Fibroblast of lung (primary cell): ENCODE data around the gene OR10H1. TPM values are rescaled to one million over a fixed set of nuclear protein-coding genes. Genes with fewer than 3 reads are reported as not detected.
"Not testable (repeated sequence)": the region's sequence is repeated elsewhere in the genome, so short reads cannot be mapped to it uniquely, and the experiment has no call there.

Experiments used
- DNase-seq, 2 donors: peaks; one replicate each; pipeline versions ENCODE4 v3.0.0 to v3.0.0-alpha.2; 2010; ENCODE audit warnings: low read depth in 2 of 2
- H2AFZ ChIP-seq: 2 replicates; pipeline ENCODE4 v1.5.1; 2012; ENCODE audit warnings: low read length, control low read depth, inconsistent platforms
- H3K27ac ChIP-seq: 2 replicates; pipeline ENCODE4 v1.5.1; 2011; ENCODE audit warnings: low read length, control low read depth; ENCODE audit not compliant: insufficient read depth
- H3K27me3 ChIP-seq: 2 replicates; pipeline ENCODE4 v1.5.1; 2011; ENCODE audit warnings: mild to moderate bottlenecking, low read length; ENCODE audit not compliant: control insufficient read depth, insufficient read depth
- H3K36me3 ChIP-seq: 2 replicates; pipeline ENCODE4 v1.5.1; 2011; ENCODE audit warnings: low read length; ENCODE audit not compliant: control insufficient read depth, insufficient read depth
- H3K4me1 ChIP-seq: 2 replicates; pipeline ENCODE4 v1.5.1; 2011; ENCODE audit warnings: low read length; ENCODE audit not compliant: control insufficient read depth, insufficient read depth; ENCODE audit errors: extremely low read depth
- H3K4me2 ChIP-seq: 2 replicates; pipeline ENCODE4 v1.5.1; 2011; ENCODE audit warnings: low read length, control low read depth; ENCODE audit not compliant: insufficient read depth; ENCODE audit errors: extremely low read depth
- H3K4me3 ChIP-seq, 4 experiments: fragments of 200-600 bp in 1 of 4; sonication (generic) in 1 of 4; replicated peaks in 1 of 4; 2 replicates each; pipeline ENCODE4 v1.5.1; 2011 to 2016; ENCODE audit warnings: low read length in 4 of 4, low read depth in 3 of 4, mild to moderate bottlenecking in 3 of 4, control low read depth in 2 of 4, inconsistent platforms in 1 of 4, mixed read lengths in 1 of 4; ENCODE audit not compliant: insufficient read depth in 1 of 4; ENCODE audit errors: control extremely low read depth in 1 of 4
- H3K79me2 ChIP-seq: 2 replicates; pipeline ENCODE4 v1.5.1; 2012; ENCODE audit warnings: mild to moderate bottlenecking, low read length, inconsistent platforms; ENCODE audit not compliant: control insufficient read depth, insufficient read depth
- H3K9ac ChIP-seq: 2 replicates; pipeline ENCODE4 v1.5.1; 2011; ENCODE audit warnings: mild to moderate bottlenecking, low read length, control low read depth; ENCODE audit not compliant: insufficient read depth
- H3K9me3 ChIP-seq: 2 replicates; pipeline ENCODE4 v1.5.1; 2012; ENCODE audit warnings: low read depth, low read length; ENCODE audit not compliant: control insufficient read depth, insufficient read depth
- H4K20me1 ChIP-seq: 2 replicates; pipeline ENCODE4 v1.5.1; 2011; ENCODE audit warnings: low read length; ENCODE audit not compliant: control insufficient read depth, insufficient read depth; ENCODE audit errors: extremely low read depth
- EZH2 ChIP-seq: IDR thresholded peaks from 2 replicates; pipeline ENCODE4 v1.5.1; 2012; ENCODE audit warnings: low read length, control low read depth, mild to moderate bottlenecking; ENCODE audit errors: missing control alignments
- polyA plus RNA-seq, 2 donors: library from polyadenylated mRNA; depleted of rRNA in 1 of 2; stranded (reverse) in 1 of 2; unstranded in 1 of 2; fragments of >200 nt; gene quantifications; 2 replicates each; pipeline ENCODE4 v1.2.1, GENCODE V29; 2011 to 2012; ENCODE audit warnings: missing spikeins in 1 of 2
- total RNA-seq: library from RNA; depleted of rRNA; stranded (reverse); fragments of >200 nt; gene quantifications from 2 replicates; pipeline ENCODE4 v1.2.1, GENCODE V29; 2014
- TF ChIP-seq, protein P1 (sequence below), 2 donors: IDR thresholded peaks in 1 of 2; conservative IDR thresholded peaks in 1 of 2; 1 replicate in 1 of 2; 2 replicates in 1 of 2; pipeline ENCODE4 v1.5.1; 2011 to 2012; ENCODE audit warnings: low read length in 2 of 2, control low read depth in 1 of 2, inconsistent platforms in 1 of 2, low read depth in 1 of 2, mild to moderate bottlenecking in 1 of 2

Gene OR10H1
- total and polyA plus RNA-seq, 2 donors (not counting 1 experiment from before 2014, with no cell fraction given) = not detected

DNA sequence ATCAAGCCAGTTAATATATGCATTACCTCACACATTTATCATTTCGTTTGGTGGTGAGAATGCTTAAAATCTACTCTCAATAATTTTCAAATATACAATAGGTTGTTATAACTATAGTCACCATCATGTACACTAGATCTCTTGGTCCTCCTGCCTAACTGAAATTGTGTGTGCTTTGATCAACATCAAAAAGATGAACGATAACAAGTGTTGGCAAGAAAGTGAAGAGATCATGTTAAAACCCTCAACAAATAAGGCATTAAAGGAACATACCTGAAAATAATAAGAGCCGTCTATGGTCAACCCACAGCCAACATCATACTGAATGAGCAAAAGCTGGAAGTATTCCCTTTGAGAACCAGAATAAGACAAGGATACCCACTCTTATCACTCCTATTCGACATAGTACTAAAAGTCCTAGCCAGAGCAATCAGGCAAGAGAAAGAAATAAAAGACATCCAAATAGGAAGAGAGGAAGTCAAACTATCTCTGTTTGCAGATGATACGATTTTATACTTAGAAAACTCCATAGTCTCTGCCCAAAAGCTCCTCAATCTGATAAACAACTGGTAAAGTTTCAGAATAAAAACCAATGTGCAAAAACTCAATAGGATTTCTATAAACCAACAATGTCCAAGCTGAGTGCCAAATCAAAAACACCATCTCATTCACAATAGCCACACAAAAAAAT, 27.9 kb upstream of the OR10H1 start:
- Histone ChIP-seq H3K4me3 (no peak overlapping the region), H4K20me1 (no peaks in the 10 kb centered on the region), H3K9ac (no peak overlapping the region), H3K27ac (no peak overlapping the region), H3K4me1 (no peaks in the 10 kb centered on the region), H3K36me3 (no peaks in the 10 kb centered on the region), H3K27me3 (no peaks in the 10 kb centered on the region), H2AFZ (no peak overlapping the region), H3K9me3 (no peaks in the 10 kb centered on the region), H3K79me2 (no peaks in the 10 kb centered on the region), H3K4me2 (no peak overlapping the region)
- TF ChIP-seq EZH2 = no peak
- TF ChIP-seq, protein P1, sequence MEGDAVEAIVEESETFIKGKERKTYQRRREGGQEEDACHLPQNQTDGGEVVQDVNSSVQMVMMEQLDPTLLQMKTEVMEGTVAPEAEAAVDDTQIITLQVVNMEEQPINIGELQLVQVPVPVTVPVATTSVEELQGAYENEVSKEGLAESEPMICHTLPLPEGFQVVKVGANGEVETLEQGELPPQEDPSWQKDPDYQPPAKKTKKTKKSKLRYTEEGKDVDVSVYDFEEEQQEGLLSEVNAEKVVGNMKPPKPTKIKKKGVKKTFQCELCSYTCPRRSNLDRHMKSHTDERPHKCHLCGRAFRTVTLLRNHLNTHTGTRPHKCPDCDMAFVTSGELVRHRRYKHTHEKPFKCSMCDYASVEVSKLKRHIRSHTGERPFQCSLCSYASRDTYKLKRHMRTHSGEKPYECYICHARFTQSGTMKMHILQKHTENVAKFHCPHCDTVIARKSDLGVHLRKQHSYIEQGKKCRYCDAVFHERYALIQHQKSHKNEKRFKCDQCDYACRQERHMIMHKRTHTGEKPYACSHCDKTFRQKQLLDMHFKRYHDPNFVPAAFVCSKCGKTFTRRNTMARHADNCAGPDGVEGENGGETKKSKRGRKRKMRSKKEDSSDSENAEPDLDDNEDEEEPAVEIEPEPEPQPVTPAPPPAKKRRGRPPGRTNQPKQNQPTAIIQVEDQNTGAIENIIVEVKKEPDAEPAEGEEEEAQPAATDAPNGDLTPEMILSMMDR (conservative IDR thresholded peaks at IDR 0.05 in 1 of 2, IDR thresholded peaks at IDR 0.05 in 1 of 2; ENCODE audit: low read depth in 1 of 2, low read length in 2 of 2) = no peak
- no peak for DNase-seq

DNA sequence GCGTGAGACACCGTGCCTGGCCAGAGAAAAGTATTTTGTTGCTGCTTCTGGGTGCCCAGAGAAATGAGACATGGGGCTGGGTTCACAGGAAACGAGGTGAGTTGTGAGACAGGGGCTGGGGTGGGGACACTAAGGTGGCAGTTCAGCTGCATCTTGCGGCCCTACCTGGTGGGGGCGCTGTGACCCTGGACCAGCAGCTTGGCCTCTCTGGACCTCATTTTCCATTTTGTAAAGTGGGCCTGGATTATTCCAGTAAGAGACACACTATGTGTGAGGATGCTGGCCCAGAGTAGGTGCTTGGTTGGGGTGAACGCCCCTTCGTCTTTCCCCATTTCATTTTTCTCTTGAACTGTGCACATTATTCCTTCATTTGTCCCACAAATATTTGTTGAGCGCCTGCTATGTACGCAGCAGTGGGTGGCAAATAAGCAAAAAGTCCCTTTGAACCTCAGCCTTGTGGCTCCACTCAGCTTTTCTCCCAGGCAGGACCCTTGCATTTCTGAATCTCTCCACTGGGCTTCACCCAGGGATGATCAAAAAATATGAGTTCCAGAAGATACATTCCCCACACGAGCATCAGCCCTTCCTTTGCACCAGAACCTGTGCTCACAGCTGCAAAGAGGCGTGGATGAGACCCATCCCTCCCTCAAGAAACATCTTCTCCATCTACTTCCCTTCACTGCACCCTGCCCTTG, 26.6 kb upstream of the OR10H1 start:
- Histone ChIP-seq H3K27me3 (no peaks in the 10 kb centered on the region), H2AFZ (no peak overlapping the region), H3K27ac (no peak overlapping the region), H3K36me3 (no peaks in the 10 kb centered on the region), H3K79me2 (no peaks in the 10 kb centered on the region), H3K4me2 (no peak overlapping the region), H3K4me3 (no peak overlapping the region), H3K9me3 (no peaks in the 10 kb centered on the region), H3K4me1 (no peaks in the 10 kb centered on the region), H3K9ac (no peak overlapping the region), H4K20me1 (no peaks in the 10 kb centered on the region)
- TF ChIP-seq EZH2 = no peak
- TF ChIP-seq, protein P1 (conservative IDR thresholded peaks at IDR 0.05 in 1 of 2, IDR thresholded peaks at IDR 0.05 in 1 of 2; ENCODE audit: low read depth in 1 of 2, low read length in 2 of 2) = no peak
- no peak for DNase-seq

DNA sequence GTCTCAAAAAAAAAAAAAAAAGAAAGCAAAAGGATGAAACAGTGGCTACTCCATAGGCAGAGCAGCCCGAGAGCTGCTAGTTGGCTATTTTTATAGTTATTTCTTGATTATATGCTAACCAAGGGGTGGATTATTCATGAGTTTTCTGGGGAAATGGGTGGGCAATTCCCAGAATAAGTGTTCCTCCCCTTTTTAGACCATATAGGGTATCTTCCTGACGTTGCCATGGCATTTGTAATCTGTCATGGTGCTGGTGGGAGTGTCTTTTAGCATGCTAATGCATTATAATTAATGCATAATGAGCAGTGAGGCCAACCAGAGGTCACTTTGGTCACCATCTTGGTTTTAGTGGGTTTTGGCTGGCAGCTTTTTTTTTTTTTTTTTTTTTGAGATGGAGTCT, 25.4 kb upstream of the OR10H1 start:
- H3K79me2 ChIP-seq = no peaks in the 10 kb centered on the region
- no peaks in the 10 kb centered on the region for H3K4me1 ChIP-seq
- H3K27ac ChIP-seq = no peak overlapping the region
- H4K20me1 ChIP-seq = no peaks in the 10 kb centered on the region
- H3K9me3 ChIP-seq = no peaks in the 10 kb centered on the region
- no peaks in the 10 kb centered on the region for H3K27me3 ChIP-seq
- H3K36me3 ChIP-seq = no peaks in the 10 kb centered on the region
- TF ChIP-seq, protein P1 (conservative IDR thresholded peaks at IDR 0.05 in 1 of 2, IDR thresholded peaks at IDR 0.05 in 1 of 2; ENCODE audit: low read depth in 1 of 2, low read length in 2 of 2) = no peak
- no peak for TF ChIP-seq EZH2
- H2AFZ ChIP-seq = no peak overlapping the region
- no peak overlapping the region for H3K4me2 ChIP-seq
- no peak overlapping the region for H3K9ac ChIP-seq
- H3K4me3 ChIP-seq = no peak overlapping the region
- no peak for DNase-seq

DNA sequence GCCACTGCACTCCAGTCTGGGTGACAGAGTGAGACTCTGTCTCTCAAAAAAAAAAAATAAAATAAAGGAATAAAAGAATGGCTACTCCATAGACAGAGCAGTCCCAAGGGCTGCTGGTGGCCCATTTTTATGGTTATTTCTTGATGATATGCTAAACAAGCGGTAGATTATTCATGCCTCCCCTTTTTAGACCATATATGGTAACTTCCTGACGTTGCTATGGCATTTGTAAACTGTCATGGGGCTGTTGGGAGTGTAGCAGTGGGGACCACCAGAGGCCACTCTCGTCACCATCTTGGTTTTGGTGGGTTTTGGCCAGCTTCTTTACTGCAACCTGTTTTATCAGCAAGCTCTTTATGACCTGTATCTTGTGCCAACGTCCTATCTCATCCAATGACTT, 24.4 kb upstream of the OR10H1 start:
- H3K79me2 ChIP-seq, H3K27ac ChIP-seq, H4K20me1 ChIP-seq, H3K9ac ChIP-seq, H3K4me2 ChIP-seq, H3K27me3 ChIP-seq, H3K4me1 ChIP-seq, H3K4me3 ChIP-seq, H3K9me3 ChIP-seq, H2AFZ ChIP-seq, DNase-seq, H3K36me3 ChIP-seq: not testable (repeated sequence)
